Measurements from ENCODE around the gene SPG21. TPM values are rescaled to one million over a fixed set of nuclear protein-coding genes. Genes with fewer than 3 reads are reported as not detected.

SPG21 gene
- total and polyA plus RNA-seq, 2 of the 8 experiments (the other 6 are each of a cell fraction or from before 2014, with no cell fraction given) = 67.3 to 72.7 TPM

GRCh38 chr15:65006876-65007275, 17.2 kb upstream of the SPG21 start:
- H3K79me1 ChIP-seq (ENCODE audit: low read depth, low read length) = no peaks in the 10 kb centered on the region
- H2BK120ac ChIP-seq (replicated peaks; ENCODE audit: low read depth, low read length) = no peak overlapping the region
- no peak overlapping the region for H2BK20ac ChIP-seq (ENCODE audit: low read length)
- no peak for FAIRE-seq
- H4K8ac ChIP-seq (ENCODE audit: extremely low read depth, insufficient read depth, low read length) = no peak overlapping the region
- no peak overlapping the region for H3K27ac ChIP-seq (ENCODE audit: low read depth, low read length)
- H3K4me2 ChIP-seq (ENCODE audit: insufficient read depth in 1 of 2, low read depth in 2 of 2, low read length in 2 of 2) = no peak overlapping the region; a peak in 1 of 4 replicates
- no peak overlapping the region for H2AK5ac ChIP-seq (ENCODE audit: low read depth, low read length)
- no peak overlapping the region for H2BK5ac ChIP-seq (ENCODE audit: low read depth, low read length)
- TF ChIP-seq ASH2L (IDR thresholded peaks at IDR 0.05; ENCODE audit: low read length) = no peak
- no peak for TF ChIP-seq SP4 (IDR thresholded peaks at IDR 0.05; ENCODE audit: low read length)
- no peak for TF ChIP-seq TCF12 (IDR thresholded peaks at IDR 0.05; ENCODE audit: low read depth, low read length)
- no peak for TF ChIP-seq RXRA (IDR thresholded peaks at IDR 0.05; ENCODE audit: insufficient read depth, low read depth, low read length)
- TF ChIP-seq RAD21 (IDR thresholded peaks at IDR 0.05 in 1 of 2, conservative IDR thresholded peaks at IDR 0.05 in 1 of 2; ENCODE audit: low read depth in 2 of 2, low read length in 2 of 2) = no peak
- TF ChIP-seq RBBP5 (IDR thresholded peaks at IDR 0.05; ENCODE audit: borderline replicate concordance, low read depth, low read length) = no peak
- TF ChIP-seq RFX5 (IDR thresholded peaks at IDR 0.05; ENCODE audit: borderline replicate concordance, low read depth, low read length) = no peak
- no peak for TF ChIP-seq SP2 (IDR thresholded peaks at IDR 0.05; ENCODE audit: low read length)
- no peak for TF ChIP-seq MAFK (IDR thresholded peaks at IDR 0.05; ENCODE audit: low read depth, low read length)
- TF ChIP-seq CBX8 (IDR thresholded peaks at IDR 0.05; ENCODE audit: borderline replicate concordance, low read depth, low read length) = no peak
- no peak for TF ChIP-seq CEBPB (IDR thresholded peaks at IDR 0.05; ENCODE audit: low read depth, low read length)
- TF ChIP-seq EP300 (IDR thresholded peaks at IDR 0.05; ENCODE audit: borderline replicate concordance in 1 of 2, low read depth in 2 of 2, low read length in 2 of 2) = no peak
- TF ChIP-seq EZH2 (IDR thresholded peaks at IDR 0.05; ENCODE audit: low read depth, low read length, severe bottlenecking) = no peak
- TF ChIP-seq YY1 (IDR thresholded peaks at IDR 0.05; ENCODE audit: low read depth, low read length) = no peak
- no peak overlapping the region for H2BK15ac ChIP-seq (ENCODE audit: low read length)
- no peak overlapping the region for H2AFZ ChIP-seq (ENCODE audit: low read length)
- no peak overlapping the region for H3K56ac ChIP-seq (replicated peaks; ENCODE audit: insufficient read length, low read depth, low read length)
- no peaks in the 10 kb centered on the region for H3K79me2 ChIP-seq (ENCODE audit: control insufficient read depth in 1 of 2, insufficient read depth in 2 of 2, low read length in 2 of 2)
- no peak overlapping the region for H3K18ac ChIP-seq (ENCODE audit: extremely low read depth, low read length)
- ChIA-PET CTCF (ENCODE audit: partially characterized antibody) (no interaction called here), POLR2A (ENCODE audit: partially characterized antibody) (interaction anchor here (0.8 kb wide), 1 partner anchor 16 kb away, joined by 3 read pairs; no protein-coding TSS in a partner anchor)
- no peaks in the 10 kb centered on the region for H4K20me1 ChIP-seq (replicated peaks in 1 of 2; ENCODE audit: control insufficient read depth in 1 of 2, insufficient read depth in 2 of 2, low read length in 2 of 2)
- H3K23me2 ChIP-seq (ENCODE audit: low read depth, low read length) = no peaks in the 10 kb centered on the region
- no peak overlapping the region for H4K91ac ChIP-seq (replicated peaks; ENCODE audit: insufficient read length, low read length)
- no peaks in the 10 kb centered on the region for H3K27me3 ChIP-seq (replicated peaks in 1 of 4; ENCODE audit: control insufficient read depth in 3 of 4, extremely low read depth in 1 of 4, insufficient read depth in 3 of 4, low read length in 3 of 4)
- WGBS, 2 experiments (ENCODE audit: extremely low coverage in 1 of 2, insufficient coverage in 1 of 2, insufficient read length in 1 of 2, insufficient replicate concordance in 2 of 2, low coverage in 1 of 2, low lambda C conversion rate in 2 of 2, missing lambda C conversion rate in 1 of 2) = 65% methylated on average over 3 of the region's 3 CpGs; no CpG with 5 or more reads in 1 of the 2 experiments
- no peak overlapping the region for H3K4ac ChIP-seq (replicated peaks; ENCODE audit: insufficient read length, low read depth, low read length)
- no peak overlapping the region for H3K9ac ChIP-seq (replicated peaks in 1 of 4; ENCODE audit: extremely low read depth in 1 of 4, low read depth in 3 of 4, low read length in 3 of 4)
- H3K36me3 ChIP-seq (ENCODE audit: control insufficient read depth in 2 of 4, insufficient read depth in 4 of 4, low read length in 3 of 4) = peaks cover 0 to 8% (median 6%) of the 10 kb centered on the region in 4 experiments; a peak in 6 of 8 replicates
- H3K4me3 ChIP-seq (ENCODE audit: extremely low read depth in 1 of 4, insufficient read depth in 2 of 4, low read depth in 3 of 4, low read length in 4 of 4) = no peak overlapping the region
- H3K23ac ChIP-seq (ENCODE audit: insufficient read length) = no peak overlapping the region
- H3K14ac ChIP-seq (ENCODE audit: insufficient read length) = no peak overlapping the region
- no peak overlapping the region for H4K5ac ChIP-seq (ENCODE audit: insufficient read length, low read depth, low read length)
- no peak overlapping the region for H2BK12ac ChIP-seq (ENCODE audit: low read depth, low read length)
- no peak for DNase-seq (ENCODE audit: low read depth in 1 of 2, low spot score in 2 of 2)
- no peaks in the 10 kb centered on the region for H3K9me3 ChIP-seq (ENCODE audit: insufficient read depth in 2 of 2, low read depth in 1 of 2, low read length in 1 of 2)
- H3K4me1 ChIP-seq (replicated peaks in 1 of 4; ENCODE audit: control insufficient read depth in 3 of 4, insufficient read depth in 4 of 4, low read length in 3 of 4) = 0 out of 7 replicates have a peak, but pooled peaks cover 0 to 3% (median 0%) of the 10 kb centered on the region in 4 experiments

Data from H1 (cell line).